HEK293T (cell line): ENCODE results near the gene PRICKLE3.

Experiments
- FOXM1 ChIP-seq: fragments of 450-650 bp; IDR thresholded peaks from 2 replicates; pipeline ENCODE4 v1.6.1; 2017; ENCODE audit warnings: mild to moderate bottlenecking, borderline replicate concordance
- L3MBTL2 ChIP-seq: fragments of 450-650 bp; conservative IDR thresholded peaks from 2 replicates; pipeline ENCODE4 v1.6.1; 2016; ENCODE audit warnings: mild to moderate bottlenecking
- NFRKB ChIP-seq: fragments of 450-650 bp; IDR thresholded peaks from 2 replicates; pipeline ENCODE4 v1.6.1; 2016; ENCODE audit warnings: mild to moderate bottlenecking, moderate library complexity
- SP1 ChIP-seq: fragments of 450-650 bp; IDR thresholded peaks from 2 replicates; pipeline ENCODE4 v1.6.1; 2017

GRCh38 chrX:49187028-49187394, 838 bp upstream of the PRICKLE3 start:
- TF ChIP-seq NFRKB: no peak
- TF ChIP-seq FOXM1: no peak
- TF ChIP-seq L3MBTL2: no peak
- TF ChIP-seq SP1: no peak
